IMR-90 (cell line): ENCODE data around the gene CEACAM20. TPM values are rescaled to one million over a fixed set of nuclear protein-coding genes. Genes with fewer than 3 reads are reported as not detected.

Experiments used
- ATAC-seq: fragments of 200-7000 bp; cut with Tn5 transposase; 2 replicates; pipeline ENCODE4 v1.9.1; 2020; ENCODE audit warnings: low read depth, mild to moderate bottlenecking, moderate library complexity
- BruUV-seq: library from RNA; stranded (reverse); fragments of 400-500 nt; replicated peaks from 2 replicates; lab custom pipeline; 2021; lab: Mats Ljungman, UMichigan
- CTCF ChIA-PET: fragments of 300-600 bp; formaldehyde crosslinking; extraction: SDS; loops from one replicate; lab custom pipeline; 2021; ENCODE audit warnings: antibody characterized with exemption; lab: Yijun Ruan, JAX
- POLR2A ChIA-PET: fragments of 300-600 bp; sonication (Branson Sonifier 250); formaldehyde crosslinking; loops from one replicate; lab custom pipeline; 2022; ENCODE audit warnings: antibody characterized with exemption; ENCODE audit not compliant: unreplicated experiment; lab: Charles Lee
- DNase-seq: peaks from one replicate; pipeline ENCODE4 v3.0.0; 2013
- H2AFZ ChIP-seq: replicated peaks from 2 replicates; pipeline ENCODE3; 2013; ENCODE audit warnings: low read length, mild to moderate bottlenecking; ENCODE audit not compliant: poor library complexity
- H2AK5ac ChIP-seq: 2 replicates; pipeline ENCODE4 v1.6.1; 2013; ENCODE audit warnings: low read depth, low read length, inconsistent platforms
- H2AK9ac ChIP-seq: replicated peaks from 2 replicates; pipeline ENCODE3; 2013; ENCODE audit warnings: mild to moderate bottlenecking, low read depth, low read length, moderate library complexity; ENCODE audit not compliant: poor library complexity
- H2BK120ac ChIP-seq: 2 replicates; pipeline ENCODE4 v1.6.1; 2013; ENCODE audit warnings: low read depth, low read length, inconsistent platforms
- H2BK15ac ChIP-seq: 3 replicates; pipeline ENCODE4 v1.6.1; 2013; ENCODE audit warnings: low read depth, low read length, inconsistent platforms
- H2BK20ac ChIP-seq: 2 replicates; pipeline ENCODE4 v1.6.1; 2013; ENCODE audit warnings: low read depth, mild to moderate bottlenecking, inconsistent platforms, low read length, moderate library complexity
- H2BK5ac ChIP-seq: 2 replicates; pipeline ENCODE4 v1.6.1; 2013; ENCODE audit warnings: mild to moderate bottlenecking, low read depth, low read length, inconsistent platforms; ENCODE audit not compliant: poor library complexity, severe bottlenecking
- H3K14ac ChIP-seq: replicated peaks from 2 replicates; pipeline ENCODE4 v1.6.1; 2013; ENCODE audit warnings: low read depth, low read length, inconsistent platforms
- H3K18ac ChIP-seq: 2 replicates; pipeline ENCODE4 v1.6.1; 2013; ENCODE audit warnings: low read depth, low read length, control low read depth
- H3K23ac ChIP-seq: 2 replicates; pipeline ENCODE4 v1.6.1; 2013; ENCODE audit warnings: low read depth, low read length, inconsistent platforms
- H3K27ac ChIP-seq: 2 replicates; pipeline ENCODE4 v1.5.1; 2013; ENCODE audit warnings: mild to moderate bottlenecking, control low read depth, low read length; ENCODE audit not compliant: insufficient read depth
- H3K27me3 ChIP-seq: 2 replicates; pipeline ENCODE4 v1.6.1; 2013; ENCODE audit warnings: low read length; ENCODE audit not compliant: control insufficient read depth, insufficient read depth
- H3K36me3 ChIP-seq: 2 replicates; pipeline ENCODE4 v1.6.1; 2013; ENCODE audit warnings: low read length, mixed read lengths; ENCODE audit not compliant: control insufficient read depth, insufficient read depth
- H3K4ac ChIP-seq: 2 replicates; pipeline ENCODE4 v1.6.1; 2013; ENCODE audit warnings: low read depth, low read length, inconsistent platforms
- H3K4me1 ChIP-seq: 2 replicates; pipeline ENCODE4 v1.6.1; 2013; ENCODE audit warnings: low read length, mixed read lengths; ENCODE audit not compliant: control insufficient read depth, insufficient read depth
- H3K4me2 ChIP-seq: 2 replicates; pipeline ENCODE4 v1.6.1; 2013; ENCODE audit warnings: low read depth, mild to moderate bottlenecking, control low read depth, low read length, moderate library complexity
- H3K4me3 ChIP-seq: 2 replicates; pipeline ENCODE4 v1.5.1; 2013; ENCODE audit warnings: low read depth, mild to moderate bottlenecking, control low read depth, low read length, moderate library complexity; ENCODE audit not compliant: insufficient read depth
- H3K56ac ChIP-seq: 2 replicates; pipeline ENCODE4 v1.6.1; 2013; ENCODE audit warnings: low read length, inconsistent platforms; ENCODE audit not compliant: insufficient read depth; ENCODE audit errors: extremely low read depth
- H3K79me1 ChIP-seq, 2 experiments: 2 replicates each; pipeline ENCODE4 v1.6.1; 2013; ENCODE audit warnings: low read length in 2 of 2, inconsistent platforms in 1 of 2, low read depth in 1 of 2
- H3K9ac ChIP-seq: 2 replicates; pipeline ENCODE4 v1.6.1; 2013; ENCODE audit warnings: low read depth, low read length, control low read depth
- H3K9me1 ChIP-seq: 2 replicates; pipeline ENCODE4 v1.6.1; 2013; ENCODE audit warnings: low read length, inconsistent platforms; ENCODE audit not compliant: insufficient read depth
- H3K9me3 ChIP-seq: 2 replicates; pipeline ENCODE4 v1.6.1; 2013; ENCODE audit warnings: low read length; ENCODE audit not compliant: control insufficient read depth, insufficient read depth
- H4K20me1 ChIP-seq: 2 replicates; pipeline ENCODE4 v1.6.1; 2013; ENCODE audit warnings: low read length, inconsistent platforms; ENCODE audit not compliant: insufficient read depth
- H4K5ac ChIP-seq: 2 replicates; pipeline ENCODE4 v1.6.1; 2013; ENCODE audit warnings: mild to moderate bottlenecking, low read depth, low read length, control low read depth
- H4K8ac ChIP-seq, 2 experiments: 2 replicates each; pipeline ENCODE4 v1.6.1; 2013; ENCODE audit warnings: low read depth in 2 of 2, low read length in 2 of 2, control low read depth in 1 of 2, inconsistent platforms in 1 of 2
- H4K91ac ChIP-seq: 2 replicates; pipeline ENCODE4 v1.6.1; 2013; ENCODE audit warnings: low read depth, low read length, inconsistent platforms; ENCODE audit not compliant: insufficient read depth
- BHLHE40 ChIP-seq: fragments of 150-350 bp; IDR thresholded peaks from 2 replicates; pipeline ENCODE4 v1.6.1; 2016; ENCODE audit warnings: mild to moderate bottlenecking, low read depth, low read length
- CEBPB ChIP-seq: IDR thresholded peaks from 2 replicates; pipeline ENCODE4 v1.6.1; 2012; ENCODE audit warnings: low read depth, low read length, improper control_type of control experiment
- CHD1 ChIP-seq: IDR thresholded peaks from 2 replicates; pipeline ENCODE4 v1.6.1; 2012; ENCODE audit warnings: low read depth, low read length, improper control_type of control experiment
- ELK1 ChIP-seq: fragments of 150-350 bp; IDR thresholded peaks from 2 replicates; pipeline ENCODE4 v1.6.1; 2016; ENCODE audit warnings: low read depth, mild to moderate bottlenecking, low read length, moderate library complexity, borderline replicate concordance
- FOS ChIP-seq: fragments of 150-350 bp; IDR thresholded peaks from 2 replicates; pipeline ENCODE4 v1.6.1; 2016; ENCODE audit warnings: low read depth, low read length
- MAFK ChIP-seq: IDR thresholded peaks from 2 replicates; pipeline ENCODE4 v1.6.1; 2012; ENCODE audit warnings: low read depth, low read length, improper control_type of control experiment
- MAZ ChIP-seq: IDR thresholded peaks from 2 replicates; pipeline ENCODE4 v1.6.1; 2012; ENCODE audit warnings: low read depth, mild to moderate bottlenecking, low read length, improper control_type of control experiment, moderate library complexity, borderline replicate concordance
- MXI1 ChIP-seq: IDR thresholded peaks from 2 replicates; pipeline ENCODE4 v1.6.1; 2012; ENCODE audit warnings: low read depth, mild to moderate bottlenecking, low read length, moderate library complexity, borderline replicate concordance
- POLR2A ChIP-seq: IDR thresholded peaks from 2 replicates; pipeline ENCODE4 v1.6.1; 2012; ENCODE audit warnings: mild to moderate bottlenecking, low read depth, low read length
- RAD21 ChIP-seq: IDR thresholded peaks from 2 replicates; pipeline ENCODE4 v1.6.1; 2012; ENCODE audit warnings: low read length, improper control_type of control experiment
- RFX5 ChIP-seq: IDR thresholded peaks from 2 replicates; pipeline ENCODE4 v1.8.0; 2012; ENCODE audit warnings: low read depth, mild to moderate bottlenecking, low read length, moderate library complexity
- SMC3 ChIP-seq: fragments of 150-350 bp; IDR thresholded peaks from 2 replicates; pipeline ENCODE4 v1.6.1; 2016; ENCODE audit warnings: low read depth, mild to moderate bottlenecking, antibody characterized with exemption, low read length, moderate library complexity
- USF2 ChIP-seq: fragments of 150-350 bp; IDR thresholded peaks from 2 replicates; pipeline ENCODE4 v1.6.1; 2017; ENCODE audit warnings: mild to moderate bottlenecking, antibody characterized with exemption, low read length, low read depth
- WGBS, 2 experiments: methylation state at CpG; one replicate each; pipeline versions ENCODE4 v1.1.5 to v1.1.7; 2013; ENCODE audit warnings: missing lambda C conversion rate in 2 of 2; ENCODE audit not compliant: insufficient read length in 1 of 2; ENCODE audit errors: extremely low coverage in 2 of 2; 5-methylcytosine and 5-hydroxymethylcytosine counted together
- dilution Hi-C: fragments of 300-500 bp; cut with HindIII; formaldehyde crosslinking; loops from one replicate; pipeline ENCODE4 v1.14.3; 2018; ENCODE audit warnings: low sequenced_read_pairs; ENCODE audit not compliant: unreplicated experiment
- in situ Hi-C: fragments of 300-500 bp; cut with MboI; formaldehyde crosslinking; loops from 3 replicates; pipeline ENCODE4 v1.14.3; 2019; ENCODE audit warnings: low sequenced_read_pairs, inconsistent platforms, mixed read lengths
- intact Hi-C: fragments of 100-400 bp; cut with micrococcal nuclease; formaldehyde crosslinking; loops from 2 replicates; pipeline ENCODE4 v1.10.0; 2022
- polyA plus RNA-seq, 3 experiments: library from polyadenylated mRNA; depleted of rRNA; stranded (reverse); fragments of >200 nt; gene quantifications; 2 replicates each; pipeline ENCODE4 v1.2.3, GENCODE V29; 2012; ENCODE audit warnings: low replicate concordance in 1 of 3
- total RNA-seq: library from RNA; depleted of rRNA; stranded (reverse); fragments of >200 nt; gene quantifications from 2 replicates; pipeline ENCODE4 v1.2.3, GENCODE V29; 2012
- TF ChIP-seq, protein P1 (sequence below): conservative IDR thresholded peaks from 2 replicates; pipeline ENCODE4 v1.5.1; 2012; ENCODE audit warnings: mild to moderate bottlenecking, low read depth, low read length, improper control_type of control experiment

Gene CEACAM20
- total and polyA plus RNA-seq, 2 of the 4 experiments (the other 2 are of a cell fraction): not detected

- H2AFZ ChIP-seq: no peak overlapping the region
- no peaks in the 10 kb centered on the region for H3K9me3 ChIP-seq
- H3K56ac ChIP-seq: no peak overlapping the region
- H3K4me1 ChIP-seq: peaks cover 2% of the 10 kb centered on the region
- in situ Hi-C loops: no loop called here
- H3K27me3 ChIP-seq: peaks cover 3% of the 10 kb centered on the region
- no CpG with 5 or more reads among the region's 4 CpGs for WGBS, 2 experiments
- H2AK5ac ChIP-seq: no peak overlapping the region
- H3K4me3 ChIP-seq: no peak overlapping the region
- no peak overlapping the region for H2AK9ac ChIP-seq
- H2BK20ac ChIP-seq: no peak overlapping the region
- no peaks in the 10 kb centered on the region for H3K79me1 ChIP-seq
- BruUV-seq: no TSS peak
- H2BK120ac ChIP-seq: no peak overlapping the region
- ATAC-seq: no peak
- H3K36me3 ChIP-seq: no peaks in the 10 kb centered on the region
- 0 out of 2 replicates have a peak, but pooled peaks cover 3% of the 10 kb centered on the region for H3K9me1 ChIP-seq
- dilution Hi-C loops: no loop called here
- H3K18ac ChIP-seq: no peak overlapping the region
- H4K5ac ChIP-seq: no peak overlapping the region
- no peak overlapping the region for H3K23ac ChIP-seq
- H3K4ac ChIP-seq: no peak overlapping the region
- ChIA-PET CTCF (interaction anchor here (0.8 kb wide), 1 partner anchor 22 kb away, joined by 3 read pairs; no protein-coding TSS in a partner anchor), POLR2A (no interaction called here)
- no peak for TF ChIP-seq RAD21
- TF ChIP-seq CHD1: no peak
- no peak for TF ChIP-seq MXI1
- no peak for TF ChIP-seq MAZ
- no peak for TF ChIP-seq BHLHE40
- no peak for TF ChIP-seq USF2
- TF ChIP-seq SMC3: no peak
- TF ChIP-seq CEBPB: no peak
- no peak for TF ChIP-seq POLR2A
- no peak for TF ChIP-seq RFX5
- TF ChIP-seq FOS: no peak
- no peak for TF ChIP-seq ELK1
- TF ChIP-seq, protein P1, sequence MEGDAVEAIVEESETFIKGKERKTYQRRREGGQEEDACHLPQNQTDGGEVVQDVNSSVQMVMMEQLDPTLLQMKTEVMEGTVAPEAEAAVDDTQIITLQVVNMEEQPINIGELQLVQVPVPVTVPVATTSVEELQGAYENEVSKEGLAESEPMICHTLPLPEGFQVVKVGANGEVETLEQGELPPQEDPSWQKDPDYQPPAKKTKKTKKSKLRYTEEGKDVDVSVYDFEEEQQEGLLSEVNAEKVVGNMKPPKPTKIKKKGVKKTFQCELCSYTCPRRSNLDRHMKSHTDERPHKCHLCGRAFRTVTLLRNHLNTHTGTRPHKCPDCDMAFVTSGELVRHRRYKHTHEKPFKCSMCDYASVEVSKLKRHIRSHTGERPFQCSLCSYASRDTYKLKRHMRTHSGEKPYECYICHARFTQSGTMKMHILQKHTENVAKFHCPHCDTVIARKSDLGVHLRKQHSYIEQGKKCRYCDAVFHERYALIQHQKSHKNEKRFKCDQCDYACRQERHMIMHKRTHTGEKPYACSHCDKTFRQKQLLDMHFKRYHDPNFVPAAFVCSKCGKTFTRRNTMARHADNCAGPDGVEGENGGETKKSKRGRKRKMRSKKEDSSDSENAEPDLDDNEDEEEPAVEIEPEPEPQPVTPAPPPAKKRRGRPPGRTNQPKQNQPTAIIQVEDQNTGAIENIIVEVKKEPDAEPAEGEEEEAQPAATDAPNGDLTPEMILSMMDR: no peak
- no peak for TF ChIP-seq MAFK
- intact Hi-C loops: no loop called here
- H2BK15ac ChIP-seq: no peak overlapping the region
- no peaks in the 10 kb centered on the region for H4K20me1 ChIP-seq
- H3K14ac ChIP-seq: no peak overlapping the region
- DNase-seq: peak; percentile 51
- no peak overlapping the region for H2BK5ac ChIP-seq
- H4K8ac ChIP-seq: no peak overlapping the region
- no peak overlapping the region for H4K91ac ChIP-seq
- H3K27ac ChIP-seq: no peak overlapping the region
- no peak overlapping the region for H3K9ac ChIP-seq
- no peak overlapping the region for H3K4me2 ChIP-seq
Observed at GRCh38 chr19:44548736-44549135, 19.3 kb upstream of the CEACAM20 start.
